Measurements from ENCODE around the gene TAS1R3. TPM values are rescaled to one million over a fixed set of nuclear protein-coding genes. Genes with fewer than 3 reads are reported as not detected.
A peak's percentile ranks its signal among the peaks of the same experiment; 100 is the strongest.

Gene TAS1R3
- total RNA-seq, 1 experiment from 2014 or later: 0.07 TPM

DNA sequence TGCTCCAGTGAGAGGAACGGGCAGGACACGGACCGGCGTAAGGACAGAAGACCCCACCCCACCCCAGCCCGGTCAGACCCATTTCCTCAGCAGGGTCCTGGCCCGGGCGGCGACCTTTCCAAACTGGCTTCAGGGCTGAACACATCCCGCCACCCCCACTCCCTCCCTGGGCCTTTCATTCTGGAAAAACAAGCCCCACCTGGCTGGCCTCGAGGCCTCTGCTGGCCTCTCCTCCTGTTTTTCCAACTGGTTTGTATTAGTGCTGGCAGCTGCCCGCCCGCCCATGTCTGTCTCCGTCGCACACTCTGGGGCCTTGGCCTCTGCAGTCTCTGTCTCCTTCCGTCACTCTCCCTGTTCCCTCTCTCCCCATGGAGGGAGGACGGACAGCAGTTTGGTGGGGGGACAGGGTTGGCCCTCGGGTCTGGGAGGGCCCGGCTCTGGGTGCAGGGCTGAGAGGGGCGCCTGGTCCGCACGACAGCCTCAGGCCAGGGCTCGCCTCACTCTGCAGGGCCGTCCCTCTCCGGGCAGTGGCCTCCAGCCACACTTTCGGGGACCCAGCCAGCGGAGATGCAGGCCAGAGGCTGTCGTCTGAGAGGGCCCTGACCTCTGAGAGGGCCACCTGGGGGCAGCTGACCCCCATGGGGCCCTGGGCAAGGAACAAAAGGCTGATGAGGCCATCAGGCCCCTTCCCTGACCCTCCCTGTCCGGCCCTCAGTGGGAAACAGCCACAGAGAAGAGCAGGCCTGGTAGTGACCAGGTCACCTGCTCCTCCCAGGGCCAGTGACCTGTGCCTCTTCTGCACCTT, 28.8 kb downstream of the TAS1R3 start:
- Histone ChIP-seq H3K36me3 (ENCODE audit: control insufficient read depth in 1 of 2, insufficient read depth in 2 of 2, low read length in 2 of 2) (no peaks in the 10 kb centered on the region), H3K79me2 (ENCODE audit: insufficient read depth, low read length) (no peaks in the 10 kb centered on the region), H3K9me2 (ENCODE audit: insufficient read depth) (no peaks in the 10 kb centered on the region), H3K27ac (ENCODE audit: low read depth, low read length) (peak overlapping the region; percentile 49), H3K4me3 (replicated peaks in 1 of 2; ENCODE audit: low read depth in 1 of 2, low read length in 2 of 2) (no peak overlapping the region), H3K9ac (ENCODE audit: low read length) (peak overlapping the region; percentile 51), H3K27me3 (ENCODE audit: insufficient read depth, low read length) (no peaks in the 10 kb centered on the region), H3K4me2 (ENCODE audit: low read length) (peak overlapping the region; percentile 68), H3K9me3 (ENCODE audit: control insufficient read depth in 1 of 2, insufficient read depth in 1 of 2, low read depth in 1 of 2, low read length in 2 of 2) (no peaks in the 10 kb centered on the region), H2AFZ (ENCODE audit: low read depth, low read length, poor library complexity, severe bottlenecking) (no peak overlapping the region), H4K20me1 (ENCODE audit: insufficient read depth) (no peaks in the 10 kb centered on the region), H3K4me1 (ENCODE audit: control insufficient read depth in 1 of 2, insufficient read depth in 2 of 2, low read length in 2 of 2) (peaks cover 24 to 57% of the 10 kb centered on the region in 2 experiments)
- RAD21 ChIA-PET (ENCODE audit: low non-redundant PET in 1 of 2, low total read pairs in 2 of 2, uncharacterized antibody in 2 of 2, unreplicated experiment in 2 of 2): interaction anchor here in 1 of 2 experiments (1.2 kb wide), 1 partner anchor 12 kb away, joined by 3 read pairs; no protein-coding TSS in a partner anchor
- ATAC-seq: peak; percentile 1; the same call in 1 of the 2 replicates
- intact Hi-C loops (cut with micrococcal nuclease): no loop called here
- POLR2A ChIA-PET: no interaction called here
- no TSS peak for BruUV-seq (replicated peaks)
- TF ChIP-seq EZH2 (IDR thresholded peaks at IDR 0.05) (no peak), MAX (IDR thresholded peaks at IDR 0.05) (no peak), FOSL1 (IDR thresholded peaks at IDR 0.05; ENCODE audit: low read depth) (no peak), TCF7L2 (IDR thresholded peaks at IDR 0.05; ENCODE audit: borderline replicate concordance, extremely low read depth, insufficient read depth, insufficient read length) (no peak), EGR1 (IDR thresholded peaks at IDR 0.05; ENCODE audit: low read depth) (no peak), RAD21 (IDR thresholded peaks at IDR 0.05; ENCODE audit: low read depth) (no peak), SIN3A (IDR thresholded peaks at IDR 0.05; ENCODE audit: low read depth) (no peak), CBX3 (IDR thresholded peaks at IDR 0.05; ENCODE audit: low read depth) (no peak), SRF (IDR thresholded peaks at IDR 0.05; ENCODE audit: low read depth) (no peak)
- DNase-seq (ENCODE audit: low read depth, low spot score): no peak
- CTCF ChIA-PET: no interaction called here

Data from HCT116 (cell line).